SK-MEL-5 (cell line): Measurements from ENCODE around the gene XIRP1. TPM values are rescaled to one million over a fixed set of nuclear protein-coding genes. Genes with fewer than 3 reads are reported as not detected.
A peak's percentile ranks its signal among the peaks of the same experiment; 100 is the strongest.

Experiments used
- DNase-seq: peaks from one replicate; pipeline ENCODE4 v3.0.0-alpha.2; 2016; ENCODE audit warnings: low read depth, low spot score
- in situ Hi-C: cut with HindIII; loops from 2 replicates; pipeline ENCODE4 v1.10.0; 2016; ENCODE audit warnings: low sequenced_read_pairs, high pct_unique_total_duplicates, low pct_unique_long_range_greater_than_20kb
- total RNA-seq: library from RNA; depleted of rRNA; stranded (reverse); fragments of >200 nt; shearing (Covaris generic); gene quantifications from 2 replicates; pipeline ENCODE4 v1.2.3, GENCODE V29; 2014

The XIRP1 gene
- total RNA-seq, 1 experiment from 2014 or later = 0.03 TPM

DNA sequence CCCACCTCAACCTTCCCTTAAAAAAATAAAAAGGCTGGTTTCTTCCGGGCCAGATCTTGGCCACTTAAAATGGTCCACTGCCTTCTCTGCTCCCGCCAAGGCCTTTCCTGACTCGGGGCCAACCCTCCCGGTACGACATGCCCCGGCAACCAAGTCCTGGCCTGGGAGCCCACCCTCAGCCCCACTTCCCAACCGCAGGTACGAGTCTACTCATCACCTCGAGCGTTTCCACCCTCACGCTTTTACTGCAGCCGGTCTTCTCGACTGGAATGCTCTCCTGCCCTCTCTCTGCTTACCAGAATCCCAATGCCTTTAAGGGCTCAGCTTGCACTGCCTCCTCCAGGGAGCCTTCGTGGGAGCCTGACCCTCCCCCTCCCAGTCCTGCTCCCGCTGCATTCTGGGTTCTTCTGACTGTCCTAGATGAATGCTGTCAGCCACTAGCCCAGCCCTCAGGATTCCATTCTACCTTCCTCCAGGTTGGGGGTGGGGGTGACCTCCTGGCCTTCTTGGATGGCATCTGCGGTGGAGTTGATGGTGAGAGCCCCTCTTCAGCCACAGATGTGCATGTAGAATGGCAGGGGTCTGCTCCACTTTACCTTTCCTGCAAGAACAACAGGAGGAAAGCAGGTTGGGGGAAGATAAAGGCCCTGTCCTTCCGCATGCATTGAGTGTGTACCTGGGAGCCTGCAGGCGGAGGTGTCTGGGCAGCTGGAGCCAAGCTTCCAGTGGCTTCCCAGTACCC lies 37.9 kb downstream of the XIRP1 start:
- peak; percentile 38 for DNase-seq

DNA sequence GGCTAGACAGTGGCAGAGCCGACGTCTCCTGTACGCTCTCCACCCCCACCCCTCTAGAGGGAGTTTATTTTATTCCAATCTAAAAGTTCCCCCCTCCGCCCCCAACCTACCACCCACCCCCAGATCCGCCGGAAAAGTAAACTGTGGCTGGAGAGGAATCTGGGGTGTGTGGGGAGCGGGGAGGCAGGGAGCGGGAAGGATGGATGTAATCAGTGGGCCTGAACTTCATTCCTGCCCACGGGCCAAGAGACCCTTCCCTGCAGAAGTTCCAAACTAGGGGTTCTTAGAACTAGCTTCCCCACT lies 38.5 kb downstream of the XIRP1 start:
- in situ Hi-C loops = no loop called here
- no peak for DNase-seq

More for the DNA sequence above, 37.9 kb downstream of the XIRP1 start:
- in situ Hi-C loops = no loop called here

DNA sequence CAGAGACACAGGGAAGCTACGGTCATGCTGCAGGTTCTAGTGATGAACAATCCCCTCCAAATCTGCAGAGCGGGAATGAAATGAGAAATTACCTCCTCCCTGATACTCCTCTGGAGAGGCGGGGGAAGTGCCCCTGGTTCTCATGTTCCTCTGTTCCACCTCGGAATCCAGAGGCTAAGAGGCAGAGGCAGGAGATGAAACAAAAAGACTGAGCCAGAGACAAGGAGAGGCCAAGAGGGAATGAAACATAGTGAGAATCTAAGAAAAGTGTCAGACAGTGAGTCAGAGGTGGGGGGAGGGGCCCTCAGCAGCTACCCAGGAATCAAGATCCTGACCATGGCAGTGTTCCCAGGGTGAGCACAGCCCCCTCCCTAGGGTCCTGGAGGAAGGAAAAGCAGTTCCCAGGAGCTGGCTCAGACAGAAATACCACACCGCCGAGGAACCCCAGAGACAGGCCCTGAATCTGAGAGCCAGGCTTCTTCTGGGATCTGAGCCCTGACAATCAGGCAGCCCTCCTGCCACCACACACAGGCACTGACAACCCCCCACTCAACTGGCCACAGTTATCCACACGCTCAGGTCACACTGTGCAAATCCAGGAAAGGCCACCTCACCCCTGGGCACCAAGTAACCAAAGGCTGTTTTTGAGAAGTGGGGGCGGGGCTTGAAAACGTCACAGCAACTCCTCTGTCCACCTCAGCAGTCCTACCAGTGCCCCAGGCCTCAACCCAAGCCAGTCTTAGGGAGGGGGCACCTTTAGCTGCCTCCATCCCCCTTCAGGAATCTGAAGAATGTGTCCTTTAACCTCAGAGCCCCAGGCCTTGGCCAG lies 41.4 kb downstream of the XIRP1 start:
- peak; percentile 51 for DNase-seq
- in situ Hi-C loops = no loop called here

DNA sequence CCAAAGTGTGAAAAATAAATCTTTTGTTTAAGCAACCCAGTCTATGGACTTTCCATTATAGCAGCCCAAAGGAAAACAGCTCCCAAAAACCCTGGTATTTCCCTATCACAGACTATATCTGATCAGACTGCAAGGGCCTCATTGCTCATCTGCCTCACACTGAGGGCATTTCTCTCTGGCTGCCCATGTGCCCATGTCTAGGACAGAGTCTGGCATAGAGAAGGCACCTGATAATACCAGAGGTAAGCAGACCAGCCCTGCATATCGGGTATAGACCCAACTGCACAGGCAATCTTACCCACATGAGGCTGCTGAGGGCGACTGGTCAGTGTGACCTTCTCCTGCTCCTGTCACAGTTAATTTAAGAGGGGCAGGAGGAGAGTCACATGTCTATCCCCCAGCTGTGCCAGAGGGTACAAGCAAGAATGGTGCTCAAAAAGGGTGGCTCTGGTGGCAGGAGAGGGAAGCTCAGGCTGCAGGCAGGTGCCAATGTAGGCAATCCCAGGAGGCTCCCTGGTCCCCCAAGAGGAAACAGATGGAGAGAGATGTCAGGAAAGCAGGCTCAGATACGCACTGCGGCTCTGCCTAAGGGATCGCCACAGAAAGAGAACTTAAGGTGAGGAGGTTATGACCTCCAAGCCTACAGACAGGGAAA lies 42.1 kb downstream of the XIRP1 start:
- no peak for DNase-seq
- in situ Hi-C loops = no loop called here

DNA sequence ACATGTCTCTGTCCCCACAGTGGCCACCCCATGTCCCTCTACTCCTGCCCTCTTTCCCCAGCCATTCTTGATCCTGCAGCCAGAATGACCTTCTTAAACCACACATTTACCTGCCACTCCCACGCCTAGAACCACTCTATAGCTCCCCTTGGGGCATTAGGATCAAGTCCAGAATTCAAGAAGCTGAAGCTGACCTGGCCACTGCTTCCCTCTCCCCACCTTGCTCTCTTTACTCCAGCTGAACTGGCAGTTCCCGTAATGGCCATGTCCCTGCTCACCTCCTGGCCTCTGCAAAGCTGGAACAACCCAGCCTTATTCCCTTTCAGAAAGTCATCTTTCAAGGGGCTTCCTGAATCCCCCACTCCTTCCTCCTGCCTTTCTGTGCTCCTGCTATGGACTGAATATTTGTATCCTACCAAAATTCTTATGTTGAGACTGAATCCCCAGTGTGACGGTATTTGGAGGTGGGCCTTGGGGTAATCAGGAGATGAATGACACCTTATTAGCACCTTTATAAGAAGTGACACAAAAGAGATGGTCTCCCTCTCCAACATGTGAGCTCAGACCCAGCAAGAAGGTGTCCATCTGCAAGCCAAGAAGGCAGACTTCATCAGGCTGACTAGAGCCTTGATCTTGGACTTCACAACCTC lies 42.8 kb downstream of the XIRP1 start:
- in situ Hi-C loops = no loop called here

DNA sequence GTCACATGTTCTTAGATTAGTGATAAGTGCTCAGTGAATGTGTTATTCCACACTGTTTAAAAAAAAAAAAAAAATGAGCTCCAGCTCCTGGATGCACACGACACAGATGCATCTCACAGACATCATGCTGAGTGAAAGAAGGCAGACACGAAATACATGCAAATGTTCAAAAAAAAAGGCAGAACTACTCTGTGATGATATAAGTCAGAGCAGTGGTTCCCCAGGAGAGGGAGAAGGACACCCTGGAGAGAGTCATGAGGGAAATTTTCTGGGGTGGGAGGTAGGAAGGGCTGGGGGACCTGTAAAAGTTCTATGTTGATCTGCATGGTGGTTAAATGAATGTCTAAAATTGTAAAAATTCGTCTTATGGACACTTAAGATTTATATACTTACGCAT lies 43.3 kb downstream of the XIRP1 start:
- no peak for DNase-seq
- in situ Hi-C loops = no loop called here

More for the DNA sequence above, 42.8 kb downstream of the XIRP1 start:
- no peak for DNase-seq

DNA sequence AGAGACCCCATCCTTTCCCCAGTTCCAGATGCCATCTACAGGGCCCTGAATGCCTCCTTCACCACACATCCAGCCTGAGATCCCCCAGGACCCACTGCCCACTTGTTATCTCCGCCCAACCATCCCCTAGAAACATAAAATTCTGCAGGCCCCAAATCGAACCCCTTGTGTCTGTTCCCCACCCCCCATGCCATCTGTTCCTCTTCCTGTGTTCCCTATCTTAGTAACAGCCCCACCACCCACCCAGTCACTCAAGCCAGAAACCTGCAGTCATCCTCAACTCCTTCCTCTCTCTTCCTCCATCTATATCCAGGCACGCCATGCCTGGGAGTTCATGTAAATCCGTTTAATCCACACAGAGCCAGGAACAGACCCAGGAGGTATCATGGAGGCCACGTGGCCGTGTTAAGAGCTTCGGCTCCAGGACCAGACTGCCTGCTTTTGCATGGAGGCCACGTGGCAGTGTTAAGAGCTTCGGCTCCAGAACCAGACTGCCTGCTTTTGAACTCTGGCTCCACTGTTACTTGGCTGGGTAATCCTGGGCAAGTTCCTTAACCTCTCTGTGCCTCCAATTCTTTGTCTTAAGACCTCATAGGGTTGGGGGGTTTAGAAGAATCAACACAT lies 43.8 kb downstream of the XIRP1 start:
- no peak for DNase-seq
- in situ Hi-C loops = no loop called here

DNA sequence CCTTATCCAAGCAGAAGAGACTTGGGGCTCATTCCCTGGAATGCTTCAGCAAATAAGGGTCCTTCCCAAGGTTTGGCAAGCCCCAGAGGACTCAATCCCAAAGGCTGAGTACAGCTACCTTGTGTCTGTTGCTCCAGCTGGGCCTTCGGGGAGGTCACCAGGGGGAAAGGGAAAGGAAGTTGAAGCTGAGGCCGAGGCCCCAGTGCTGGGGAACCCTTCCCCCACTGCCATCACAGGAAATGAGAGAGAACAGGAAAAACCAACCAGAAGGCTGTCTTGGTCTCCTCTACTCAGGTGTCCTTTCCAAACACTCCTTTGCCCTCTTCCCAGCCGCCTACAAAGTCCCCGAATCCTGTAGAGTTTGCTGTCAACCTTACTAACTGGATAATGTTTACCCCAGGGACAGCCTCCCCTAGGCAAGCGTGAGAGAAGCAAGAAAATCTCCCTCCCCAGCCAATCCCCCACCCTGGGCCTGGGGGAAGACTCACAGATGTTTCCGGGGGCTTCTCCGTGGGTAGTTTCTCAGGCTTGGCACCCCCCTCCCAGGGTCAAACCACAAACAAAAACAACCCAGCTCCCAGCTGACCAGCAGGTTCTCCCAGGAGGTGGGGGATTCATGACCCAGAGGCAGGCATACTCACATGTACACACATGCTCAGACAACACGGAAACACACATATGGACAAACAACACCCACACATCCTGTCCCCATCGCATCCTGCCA lies 44.5 kb downstream of the XIRP1 start:
- no peak for DNase-seq
- in situ Hi-C loops = no loop called here

DNA sequence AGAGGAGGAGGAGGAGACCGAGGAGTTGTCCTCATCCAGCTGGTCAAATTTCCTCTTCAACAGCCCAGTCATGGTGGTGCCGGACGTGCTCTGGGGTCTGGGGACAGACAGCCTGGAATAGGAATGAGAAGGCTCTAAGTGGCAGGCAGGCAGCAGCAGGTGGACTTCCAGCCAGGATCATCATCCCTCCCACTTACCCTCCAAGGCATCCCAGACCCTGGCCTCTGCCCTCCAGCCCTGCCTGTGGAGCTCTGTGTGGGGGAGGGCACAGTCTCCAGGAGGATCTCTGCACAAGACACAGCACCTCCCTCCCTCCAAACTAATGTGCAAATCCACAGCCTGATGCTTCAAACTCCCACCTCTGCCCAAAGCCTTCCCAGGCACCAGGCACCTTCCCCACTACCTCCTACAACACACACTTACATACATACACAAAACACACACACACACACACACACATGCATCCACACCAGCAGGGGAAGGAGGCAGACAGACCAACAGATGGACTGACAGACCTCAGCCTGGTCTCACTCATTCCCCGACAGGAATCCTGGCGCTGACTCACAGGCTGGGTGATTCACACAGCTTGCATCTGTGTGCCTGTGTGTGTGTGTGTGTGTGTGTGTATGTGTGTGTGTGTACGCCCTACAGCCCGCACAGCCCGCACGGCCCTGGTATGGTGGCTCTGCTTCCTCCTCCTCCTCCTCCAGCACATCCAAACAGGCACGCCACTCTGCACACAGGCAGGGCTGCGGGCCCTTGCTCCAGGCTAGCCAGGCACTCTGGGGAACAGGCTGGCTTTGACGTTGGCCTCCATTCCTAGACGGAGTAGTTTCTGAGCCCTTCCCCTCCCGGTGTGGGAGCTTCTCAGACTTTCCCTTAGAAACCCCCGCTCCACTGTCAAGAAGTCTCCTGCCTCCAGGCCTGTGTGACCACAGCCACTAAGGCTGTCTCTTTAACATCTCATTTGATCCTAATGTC lies 45.5 kb downstream of the XIRP1 start:
- in situ Hi-C loops = no loop called here
- peak; percentile 45 for DNase-seq

DNA sequence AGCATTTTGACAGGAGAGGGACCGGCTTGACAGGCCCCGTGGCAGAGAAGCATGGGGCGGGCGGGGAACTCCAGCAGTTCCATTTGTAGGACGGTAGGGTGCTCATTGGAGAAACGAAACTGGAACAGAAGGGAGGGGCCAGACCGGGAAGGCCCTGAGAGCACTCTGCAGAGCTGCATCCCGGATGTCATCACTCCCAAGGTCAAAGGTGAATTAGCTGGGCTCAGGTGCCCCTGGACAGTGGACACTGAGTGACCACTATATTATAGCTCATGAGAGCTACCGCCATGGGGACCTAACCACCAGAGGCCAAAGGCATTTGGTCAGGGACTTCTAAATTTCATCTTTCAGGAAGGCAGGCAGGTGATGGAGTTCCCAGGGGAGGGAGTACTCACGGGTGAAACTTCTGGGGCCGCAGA lies 46.3 kb downstream of the XIRP1 start:
- DNase-seq = peak; percentile 55
- in situ Hi-C loops = no loop called here

DNA sequence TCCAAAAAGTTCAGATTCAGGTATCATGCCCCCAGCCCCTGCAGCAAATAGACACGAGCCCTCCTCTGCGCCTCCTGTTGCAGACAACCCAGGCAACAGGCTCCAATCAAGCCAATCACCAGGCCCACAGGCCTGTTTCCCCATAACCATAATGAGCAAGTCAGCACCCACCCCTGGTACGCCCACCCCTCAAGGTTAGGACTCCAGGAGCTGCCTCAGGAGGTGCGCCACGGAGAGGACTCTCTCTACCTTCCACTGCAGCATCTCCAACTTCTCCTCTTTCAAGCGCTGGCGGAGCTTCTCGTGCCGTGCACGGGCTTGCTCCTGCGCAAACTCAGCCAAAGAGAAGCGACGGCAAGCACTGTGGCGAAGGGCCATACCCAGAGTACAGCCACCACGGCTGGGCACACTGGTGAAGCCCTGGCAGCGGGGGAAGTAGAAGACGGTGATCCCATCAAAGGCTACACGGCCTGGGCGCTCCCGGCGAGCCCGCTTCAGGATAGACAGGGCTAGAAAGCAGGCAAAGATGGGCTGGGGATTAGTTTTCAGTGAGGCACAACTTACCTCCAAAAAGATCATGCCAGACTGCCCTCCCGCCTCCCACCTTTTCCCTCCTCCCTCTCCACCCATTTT lies 47.5 kb downstream of the XIRP1 start:
- in situ Hi-C loops = no loop called here
- DNase-seq = no peak

DNA sequence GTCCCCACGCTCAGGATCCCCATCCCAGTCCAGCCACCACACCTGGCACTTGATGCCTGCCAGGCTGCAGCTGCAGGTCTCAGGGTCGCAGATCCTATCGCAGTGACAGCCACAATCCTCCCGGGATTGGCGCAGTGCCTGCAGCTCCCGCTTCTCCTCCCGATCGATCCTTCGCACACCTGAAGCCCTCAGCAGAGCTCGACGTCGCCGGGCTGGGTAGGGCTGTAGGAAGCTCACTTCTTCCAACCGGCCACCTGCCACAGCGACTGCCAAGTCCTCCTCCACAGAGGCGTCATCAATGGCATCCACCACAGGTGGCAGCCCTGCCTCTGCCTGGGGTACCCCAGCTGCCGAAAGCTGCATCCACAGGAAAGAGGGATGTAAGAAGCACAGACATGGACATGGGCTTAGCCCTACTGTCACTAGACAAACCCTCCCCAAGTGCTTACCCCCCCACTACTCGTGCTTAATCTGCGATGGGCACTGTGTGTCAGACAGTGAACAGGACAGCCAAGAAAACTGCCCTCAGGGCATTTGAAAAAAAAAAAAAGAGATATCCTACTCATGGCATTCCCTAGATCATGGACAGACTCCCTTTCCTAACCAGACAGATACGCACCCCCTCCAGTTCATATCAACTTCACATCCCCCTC lies 48.2 kb downstream of the XIRP1 start:
- in situ Hi-C loops = no loop called here

DNA sequence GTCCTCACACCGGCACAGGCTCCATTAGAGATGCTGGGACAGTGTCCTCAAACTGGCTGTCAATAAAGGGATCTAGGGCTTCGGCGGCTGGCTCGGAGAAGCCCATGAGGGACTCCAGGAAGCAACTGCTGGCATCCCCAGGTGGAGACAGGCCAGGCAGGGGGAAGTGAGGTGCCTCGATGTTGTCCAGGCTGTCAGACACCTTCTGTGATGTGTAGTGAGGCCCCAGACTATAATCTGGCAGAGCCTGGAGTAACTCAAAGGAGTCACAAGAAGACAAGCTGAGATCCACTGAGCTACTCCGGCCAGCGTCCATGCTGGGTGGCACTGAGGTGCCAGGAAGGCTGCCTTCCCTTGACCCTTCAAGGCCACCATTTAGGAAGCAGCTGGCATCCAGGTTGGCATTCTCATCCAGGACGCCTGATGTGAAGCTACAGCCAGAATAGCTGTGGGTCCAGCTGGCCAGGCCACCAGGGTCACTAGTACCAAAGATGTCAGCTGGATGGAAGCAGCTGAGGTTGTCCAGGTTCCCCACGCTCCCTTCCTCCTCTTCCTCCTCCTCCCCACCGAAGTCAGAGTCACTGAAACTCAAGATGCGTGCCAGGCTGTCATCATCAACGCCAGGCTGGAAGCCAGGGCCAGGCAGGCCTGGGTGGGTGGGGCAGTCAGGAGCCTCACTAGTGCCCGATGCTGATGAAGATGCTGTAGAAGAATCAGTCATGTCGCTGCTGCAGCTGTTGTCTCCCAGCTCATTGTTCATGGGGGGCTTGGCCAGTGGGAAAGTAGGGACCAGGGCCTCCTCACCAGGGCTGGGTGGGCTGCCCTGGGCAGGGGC lies 49.1 kb downstream of the XIRP1 start:
- DNase-seq = no peak
- in situ Hi-C loops = no loop called here

More for the DNA sequence above, 48.2 kb downstream of the XIRP1 start:
- no peak for DNase-seq

DNA sequence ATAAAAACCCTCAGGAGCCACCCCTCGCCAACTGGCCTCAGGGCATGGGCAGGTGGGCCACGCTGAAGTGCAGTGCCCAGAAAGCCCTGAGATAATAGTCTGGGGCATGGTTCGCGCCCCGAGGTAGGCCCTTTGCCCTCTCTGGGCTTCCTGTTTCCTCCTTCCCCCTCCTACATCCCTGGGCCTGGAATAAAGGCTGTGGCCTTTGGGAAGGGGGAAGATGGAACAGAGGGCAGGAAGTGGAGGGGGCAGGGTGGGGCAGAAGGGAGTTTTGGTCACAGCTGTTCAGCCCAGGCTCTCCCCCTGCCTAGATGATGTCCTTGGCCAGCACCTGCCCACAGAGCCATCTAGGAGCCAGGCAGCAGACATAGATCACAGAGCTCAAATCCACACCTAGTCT lies 50.3 kb downstream of the XIRP1 start:
- in situ Hi-C loops = no loop called here
- no peak for DNase-seq
